ENCODE results near the gene ZBTB44.

ZBTB44 gene

GRCh38 chr11:130330101-130330684 lies 15.5 kb upstream of the ZBTB44 start:
- Histone ChIP-seq H3K27ac (ENCODE audit: poor library complexity, severe bottlenecking) (no peak overlapping the region), H3K27me3 (ENCODE audit: insufficient read depth, poor library complexity, severe bottlenecking) (no peaks in the 10 kb centered on the region), H3K4me1 (ENCODE audit: insufficient read depth, poor library complexity, severe bottlenecking) (no peaks in the 10 kb centered on the region), H3K9me3 (ENCODE audit: severe bottlenecking) (no peaks in the 10 kb centered on the region), H3K36me3 (ENCODE audit: low read depth) (no peaks in the 10 kb centered on the region), H3K4me3 (ENCODE audit: severe bottlenecking) (no peak overlapping the region)
- TF ChIP-seq CTCF (IDR thresholded peaks at IDR 0.05; ENCODE audit: poor library complexity, severe bottlenecking) = no peak
- no peak for DNase-seq (ENCODE audit: low spot score)
- ATAC-seq (ENCODE audit: low read depth) = no peak

- TF ChIP-seq CTCF (IDR thresholded peaks at IDR 0.05; ENCODE audit: poor library complexity, severe bottlenecking) = no peak
- no peak for ATAC-seq (ENCODE audit: low read depth)
- H3K36me3 ChIP-seq (ENCODE audit: low read depth) = no peaks in the 10 kb centered on the region
- no peaks in the 10 kb centered on the region for H3K27me3 ChIP-seq (ENCODE audit: insufficient read depth, poor library complexity, severe bottlenecking)
- DNase-seq (ENCODE audit: low spot score) = no peak
- H3K4me3 ChIP-seq (ENCODE audit: severe bottlenecking) = no peak overlapping the region
- H3K9me3 ChIP-seq (ENCODE audit: severe bottlenecking) = no peaks in the 10 kb centered on the region
- H3K4me1 ChIP-seq (ENCODE audit: insufficient read depth, poor library complexity, severe bottlenecking) = no peaks in the 10 kb centered on the region
- H3K27ac ChIP-seq (ENCODE audit: poor library complexity, severe bottlenecking) = no peak overlapping the region
These were observed 13.7 kb upstream of the ZBTB44 start for GRCh38 chr11:130328420-130328819.

- ATAC-seq (ENCODE audit: low read depth) = no peak
- no peaks in the 10 kb centered on the region for H3K27me3 ChIP-seq (ENCODE audit: insufficient read depth, poor library complexity, severe bottlenecking)
- TF ChIP-seq CTCF (IDR thresholded peaks at IDR 0.05; ENCODE audit: poor library complexity, severe bottlenecking) = no peak
These were observed 13.0 kb upstream of the ZBTB44 start for GRCh38 chr11:130327716-130328115.

GRCh38 chr11:130325691-130326090 lies 11.0 kb upstream of the ZBTB44 start:
- TF ChIP-seq CTCF (IDR thresholded peaks at IDR 0.05; ENCODE audit: poor library complexity, severe bottlenecking) = no peak
- Histone ChIP-seq H3K36me3 (ENCODE audit: low read depth) (no peaks in the 10 kb centered on the region), H3K9me3 (ENCODE audit: severe bottlenecking) (peaks cover 4% of the 10 kb centered on the region), H3K4me3 (ENCODE audit: severe bottlenecking) (no peak overlapping the region), H3K27ac (ENCODE audit: poor library complexity, severe bottlenecking) (no peak overlapping the region), H3K27me3 (ENCODE audit: insufficient read depth, poor library complexity, severe bottlenecking) (no peaks in the 10 kb centered on the region), H3K4me1 (ENCODE audit: insufficient read depth, poor library complexity, severe bottlenecking) (no peaks in the 10 kb centered on the region)
- DNase-seq (ENCODE audit: low spot score) = no peak
- no peak for ATAC-seq (ENCODE audit: low read depth)

More at GRCh38 chr11:130327716-130328115, 13.0 kb upstream of the ZBTB44 start:
- Histone ChIP-seq H3K4me3 (ENCODE audit: severe bottlenecking) (no peak overlapping the region), H3K36me3 (ENCODE audit: low read depth) (no peaks in the 10 kb centered on the region), H3K27ac (ENCODE audit: poor library complexity, severe bottlenecking) (no peak overlapping the region), H3K9me3 (ENCODE audit: severe bottlenecking) (no peaks in the 10 kb centered on the region), H3K4me1 (ENCODE audit: insufficient read depth, poor library complexity, severe bottlenecking) (no peaks in the 10 kb centered on the region)
- no peak for DNase-seq (ENCODE audit: low spot score)
